Activated naive CD8-positive, alpha-beta T cell treated with anti-CD3 and anti-CD28 coated beads for 36 hours (primary cell): Measurements from ENCODE around the gene SPTLC3. TPM values are rescaled to one million over a fixed set of nuclear protein-coding genes. Genes with fewer than 3 reads are reported as not detected.
"Not testable (repeated sequence)": the region's sequence is repeated elsewhere in the genome, so short reads cannot be mapped to it uniquely, and the experiment has no call there.

ENCODE experiments used
- DNase-seq: peaks from one replicate; pipeline ENCODE4 v3.0.0; 2021
- H3K27ac Mint-ChIP-seq: one replicate; pipeline ENCODE4 v1.8.0; 2022; ENCODE audit warnings: mild to moderate bottlenecking, moderate library complexity, mixed read lengths
- H3K27me3 Mint-ChIP-seq: one replicate; pipeline ENCODE4 v1.8.0; 2022; ENCODE audit warnings: mild to moderate bottlenecking, mixed read lengths
- H3K36me3 Mint-ChIP-seq: one replicate; pipeline ENCODE4 v1.8.0; 2021; ENCODE audit warnings: mild to moderate bottlenecking, mixed read lengths
- H3K4me1 Mint-ChIP-seq: one replicate; pipeline ENCODE4 v1.8.0; 2021; ENCODE audit warnings: mixed read lengths
- H3K4me3 Mint-ChIP-seq: one replicate; pipeline ENCODE4 v1.8.0; 2022; ENCODE audit warnings: mild to moderate bottlenecking, moderate library complexity, mixed read lengths
- H3K9me3 Mint-ChIP-seq: one replicate; pipeline ENCODE4 v1.8.0; 2022; ENCODE audit warnings: mixed read lengths
- total RNA-seq, 2 experiments: library from RNA; stranded (reverse); gene quantifications; one replicate each; pipeline ENCODE4 v1.2.3, GENCODE V29; 2021

SPTLC3 gene
- total RNA-seq, 2 experiments from 2014 or later = 0.76 to 1.7 TPM

DNA sequence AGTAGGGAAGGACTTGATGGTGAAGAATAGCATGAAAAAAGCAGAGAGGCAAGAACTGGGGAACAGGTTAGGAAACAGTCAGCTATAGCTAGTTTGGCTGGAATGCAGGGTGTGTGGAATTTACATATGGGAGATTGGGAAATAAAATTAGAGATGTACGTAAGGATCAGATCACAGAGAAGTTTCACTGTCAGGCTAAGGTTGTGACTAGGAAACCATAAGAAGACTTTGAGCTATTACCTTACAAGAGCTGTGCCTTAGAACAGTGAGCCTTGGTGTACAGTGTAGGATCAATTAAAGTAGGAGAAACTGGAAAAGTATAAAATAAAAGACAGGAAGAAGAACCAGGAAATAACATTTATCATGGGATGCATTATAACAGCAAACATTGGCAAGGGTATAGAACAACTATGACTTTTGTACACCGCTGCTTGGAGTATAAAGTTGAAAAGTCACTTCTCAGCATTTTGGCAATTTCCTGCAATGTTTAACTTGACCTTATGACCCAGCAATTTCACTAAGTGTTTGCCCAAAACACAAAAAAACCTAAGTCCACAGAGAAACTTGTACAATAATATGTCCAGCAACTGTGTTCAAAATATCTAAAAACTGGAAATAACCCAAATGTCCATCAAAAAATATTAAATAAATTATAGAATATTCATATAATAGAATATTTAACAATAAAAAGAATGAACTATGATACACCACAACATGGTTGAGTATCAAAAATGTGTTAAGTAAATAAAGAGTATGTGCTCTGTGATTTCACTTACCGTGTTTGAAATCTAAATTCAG, 31.2 kb upstream of the SPTLC3 start:
- H3K4me3 Mint-ChIP-seq = no peak overlapping the region
- H3K27ac Mint-ChIP-seq = no peak overlapping the region
- H3K9me3 Mint-ChIP-seq = no peaks in the 10 kb centered on the region
- H3K27me3 Mint-ChIP-seq = peaks cover 15% of the 10 kb centered on the region
- no peaks in the 10 kb centered on the region for H3K36me3 Mint-ChIP-seq
- H3K4me1 Mint-ChIP-seq = no peaks in the 10 kb centered on the region
- DNase-seq = no peak

- no peaks in the 10 kb centered on the region for H3K4me1 Mint-ChIP-seq
- no peak overlapping the region for H3K4me3 Mint-ChIP-seq
- no peaks in the 10 kb centered on the region for H3K36me3 Mint-ChIP-seq
- DNase-seq = no peak
- H3K27me3 Mint-ChIP-seq = peaks cover 15% of the 10 kb centered on the region
- no peaks in the 10 kb centered on the region for H3K9me3 Mint-ChIP-seq
- no peak overlapping the region for H3K27ac Mint-ChIP-seq
These were observed 30.7 kb upstream of the SPTLC3 start for GRCh38 chr20:12978126-12978394.

- H3K27me3 Mint-ChIP-seq = peaks cover 15% of the 10 kb centered on the region
- H3K4me1 Mint-ChIP-seq = no peaks in the 10 kb centered on the region
- DNase-seq = no peak
These were observed 29.9 kb upstream of the SPTLC3 start for GRCh38 chr20:12978613-12979495.

DNA sequence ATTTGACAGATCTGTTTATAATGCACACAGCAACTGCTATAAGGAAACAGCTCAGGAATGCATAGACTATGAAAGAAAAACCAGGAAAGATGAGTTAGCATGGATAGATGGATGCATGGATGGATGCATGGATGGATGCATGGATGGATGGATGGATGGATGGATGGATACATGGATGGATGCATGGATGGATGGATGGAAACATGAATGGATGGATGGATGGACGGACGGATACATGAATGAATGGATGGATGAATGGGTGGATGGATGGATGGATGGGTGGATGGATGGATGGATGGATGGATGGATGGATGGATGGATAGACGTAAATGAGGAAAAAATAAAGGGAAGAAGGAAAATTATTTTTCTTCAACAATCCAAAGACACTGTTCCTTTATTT, 29.1 kb upstream of the SPTLC3 start:
- not testable (repeated sequence) for H3K9me3 Mint-ChIP-seq, H3K4me1 Mint-ChIP-seq

More at GRCh38 chr20:12978613-12979495, 29.9 kb upstream of the SPTLC3 start:
- Mint-ChIP-seq H3K36me3 (no peaks in the 10 kb centered on the region), H3K27ac (no peak overlapping the region), H3K4me3 (no peak overlapping the region), H3K9me3 (no peaks in the 10 kb centered on the region)

GRCh38 chr20:12982098-12982497, 26.7 kb upstream of the SPTLC3 start:
- H3K9me3 Mint-ChIP-seq = no peaks in the 10 kb centered on the region
- no peak for DNase-seq
- H3K36me3 Mint-ChIP-seq = no peaks in the 10 kb centered on the region
- H3K27me3 Mint-ChIP-seq = peaks cover 12% of the 10 kb centered on the region
- H3K4me3 Mint-ChIP-seq = no peak overlapping the region
- H3K27ac Mint-ChIP-seq = no peak overlapping the region
- H3K4me1 Mint-ChIP-seq = peaks cover 2% of the 10 kb centered on the region

More for the DNA sequence above, 29.1 kb upstream of the SPTLC3 start:
- H3K4me3 Mint-ChIP-seq, DNase-seq, H3K36me3 Mint-ChIP-seq, H3K27ac Mint-ChIP-seq: not testable (repeated sequence)
- H3K27me3 Mint-ChIP-seq = peaks cover 15% of the 10 kb centered on the region

DNA sequence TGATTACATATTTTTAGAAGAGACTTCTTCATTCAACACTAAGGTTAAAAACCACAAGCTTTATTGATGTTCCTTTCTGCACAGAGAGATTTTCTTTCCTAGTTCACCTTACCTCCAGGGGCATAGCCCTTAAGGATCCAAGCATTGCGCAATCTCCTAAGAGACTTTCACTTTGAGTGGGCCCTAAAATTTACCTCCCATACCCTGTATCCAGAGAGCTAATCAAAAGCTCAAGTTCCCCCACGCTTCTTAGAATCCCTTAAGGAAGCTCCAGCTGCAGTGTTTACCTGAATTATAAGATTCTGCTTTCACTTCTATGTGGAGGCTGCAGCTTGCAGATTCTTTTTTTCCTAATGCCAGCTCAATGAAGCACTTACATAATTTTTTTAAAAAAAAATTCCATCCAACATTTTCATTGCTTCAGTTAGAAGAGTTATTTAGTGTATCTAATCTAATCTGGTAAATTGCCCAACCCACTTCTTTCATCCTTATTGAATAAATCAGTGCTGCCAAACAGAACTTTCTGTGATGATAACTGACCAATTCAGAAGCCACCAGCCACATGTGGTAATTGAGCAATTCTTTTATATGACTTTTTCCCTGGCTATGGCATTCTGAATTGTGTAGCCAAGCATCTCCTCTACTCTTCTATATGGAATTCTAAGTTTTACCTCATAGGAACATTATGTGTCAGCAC, 24.6 kb upstream of the SPTLC3 start:
- no peak for DNase-seq
- Mint-ChIP-seq H3K9me3 (no peaks in the 10 kb centered on the region), H3K4me3 (no peak overlapping the region), H3K27me3 (peaks cover 7% of the 10 kb centered on the region), H3K27ac (no peak overlapping the region), H3K36me3 (no peaks in the 10 kb centered on the region), H3K4me1 (peaks cover 2% of the 10 kb centered on the region)

GRCh38 chr20:12984863-12985262, 23.9 kb upstream of the SPTLC3 start:
- Mint-ChIP-seq H3K27me3 (peaks cover 7% of the 10 kb centered on the region), H3K4me1 (peaks cover 2% of the 10 kb centered on the region), H3K36me3 (no peaks in the 10 kb centered on the region), H3K4me3 (no peak overlapping the region), H3K9me3 (no peaks in the 10 kb centered on the region), H3K27ac (no peak overlapping the region)
- no peak for DNase-seq

- H3K27ac Mint-ChIP-seq = no peak overlapping the region
- no peak overlapping the region for H3K4me3 Mint-ChIP-seq
These were observed 21.5 kb upstream of the SPTLC3 start for GRCh38 chr20:12987261-12987660.

DNA sequence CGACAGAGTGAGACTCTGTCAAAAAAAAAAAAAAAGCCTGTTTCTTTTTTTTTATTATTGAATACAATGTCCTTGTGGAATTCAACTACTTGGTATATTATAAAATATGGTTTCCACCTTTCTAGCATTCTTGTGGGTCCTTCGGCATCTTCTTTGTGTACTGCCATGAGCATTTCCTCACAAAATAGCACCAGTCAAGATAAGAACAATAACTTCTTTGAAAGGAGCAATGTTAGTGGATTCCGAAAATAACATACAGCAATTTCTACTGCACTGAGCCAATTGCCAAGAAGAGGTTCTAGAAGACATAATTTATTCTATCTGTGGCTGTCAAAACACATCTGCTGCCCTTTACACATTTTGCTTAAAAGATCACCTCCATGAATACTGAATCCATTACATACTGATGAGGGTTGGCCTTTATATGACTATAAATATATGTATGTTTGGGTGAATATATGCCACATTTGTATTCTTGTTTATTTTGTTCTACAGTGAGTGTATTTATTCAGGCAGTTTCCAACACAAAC, 19.1 kb upstream of the SPTLC3 start:
- Mint-ChIP-seq H3K36me3 (no peaks in the 10 kb centered on the region), H3K9me3 (peaks cover under 1% of the 10 kb centered on the region), H3K27ac (no peak overlapping the region), H3K27me3 (no peaks in the 10 kb centered on the region), H3K4me3 (no peak overlapping the region), H3K4me1 (no peaks in the 10 kb centered on the region)
- no peak for DNase-seq

More at GRCh38 chr20:12987261-12987660, 21.5 kb upstream of the SPTLC3 start:
- H3K36me3 Mint-ChIP-seq = no peaks in the 10 kb centered on the region
- peaks cover 2% of the 10 kb centered on the region for H3K4me1 Mint-ChIP-seq
- H3K27me3 Mint-ChIP-seq = no peaks in the 10 kb centered on the region
- H3K9me3 Mint-ChIP-seq = no peaks in the 10 kb centered on the region
- no peak for DNase-seq

DNA sequence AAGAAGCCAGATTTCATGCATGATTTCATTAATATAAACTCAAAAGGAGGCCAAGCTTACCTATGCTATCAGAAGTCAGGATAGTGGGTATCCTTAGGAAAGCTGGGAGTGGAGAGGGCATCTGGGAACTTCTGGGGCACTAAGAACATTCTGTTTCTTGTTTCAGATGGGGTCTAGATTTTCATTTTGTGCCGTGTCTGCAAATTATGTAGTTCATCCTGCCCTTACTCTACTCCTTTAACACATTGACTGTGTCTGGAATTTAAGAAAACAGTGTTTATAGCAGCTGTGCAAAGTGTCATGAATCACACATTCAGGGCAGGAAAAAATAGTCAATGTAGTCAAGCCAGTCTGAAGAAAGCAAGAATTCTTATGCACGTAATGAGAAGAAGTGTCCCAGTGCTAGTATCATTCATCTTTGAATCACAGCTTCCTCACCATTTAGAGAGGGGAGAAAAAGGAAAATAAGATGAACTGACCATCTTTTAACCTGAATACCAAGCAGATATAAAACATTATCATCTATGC, 11.6 kb upstream of the SPTLC3 start:
- peaks cover 3% of the 10 kb centered on the region for H3K9me3 Mint-ChIP-seq
- no peak for DNase-seq
- H3K4me3 Mint-ChIP-seq = no peak overlapping the region
- no peaks in the 10 kb centered on the region for H3K36me3 Mint-ChIP-seq
- H3K27me3 Mint-ChIP-seq = peaks cover 4% of the 10 kb centered on the region
- H3K27ac Mint-ChIP-seq = no peak overlapping the region
- no peaks in the 10 kb centered on the region for H3K4me1 Mint-ChIP-seq

- Mint-ChIP-seq H3K27me3 (peaks cover 4% of the 10 kb centered on the region), H3K4me1 (no peaks in the 10 kb centered on the region), H3K4me3 (no peak overlapping the region), H3K36me3 (no peaks in the 10 kb centered on the region), H3K9me3 (peaks cover 3% of the 10 kb centered on the region), H3K27ac (no peak overlapping the region)
- no peak for DNase-seq
These were observed 10.7 kb upstream of the SPTLC3 start for GRCh38 chr20:12998046-12998445.

GRCh38 chr20:12999201-12999600, 9.6 kb upstream of the SPTLC3 start:
- H3K9me3 Mint-ChIP-seq = peaks cover 3% of the 10 kb centered on the region
- no peaks in the 10 kb centered on the region for H3K36me3 Mint-ChIP-seq
- H3K27ac Mint-ChIP-seq = no peak overlapping the region
- H3K4me3 Mint-ChIP-seq = no peak overlapping the region
- DNase-seq = no peak
- H3K4me1 Mint-ChIP-seq = no peaks in the 10 kb centered on the region
- H3K27me3 Mint-ChIP-seq = peaks cover 4% of the 10 kb centered on the region

DNA sequence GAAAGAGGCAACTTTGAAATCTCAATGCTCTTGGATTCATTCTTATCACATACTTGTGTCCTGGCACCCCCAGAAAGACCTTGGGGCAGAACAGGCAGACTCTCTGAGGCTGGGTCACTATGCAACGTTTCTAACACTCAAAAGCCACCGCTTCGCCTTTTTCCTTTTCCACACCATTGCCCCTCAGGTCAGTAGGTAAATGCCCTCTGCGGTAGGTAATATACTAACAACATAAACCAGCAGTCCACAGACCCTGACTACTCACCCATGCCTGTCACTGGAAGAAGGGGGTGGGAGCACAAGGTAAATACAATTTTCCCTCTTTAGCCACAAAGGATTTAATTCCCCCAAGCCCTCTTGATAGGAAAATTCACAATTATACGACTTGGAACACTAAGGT, 6.5 kb upstream of the SPTLC3 start:
- H3K36me3 Mint-ChIP-seq = no peaks in the 10 kb centered on the region
- no peaks in the 10 kb centered on the region for H3K4me1 Mint-ChIP-seq
- H3K9me3 Mint-ChIP-seq = no peaks in the 10 kb centered on the region
- no peak overlapping the region for H3K4me3 Mint-ChIP-seq
- H3K27me3 Mint-ChIP-seq = peaks cover 4% of the 10 kb centered on the region
- no peak for DNase-seq
- no peak overlapping the region for H3K27ac Mint-ChIP-seq

- H3K36me3 Mint-ChIP-seq = no peaks in the 10 kb centered on the region
- H3K9me3 Mint-ChIP-seq = no peaks in the 10 kb centered on the region
- DNase-seq = no peak
- no peak overlapping the region for H3K27ac Mint-ChIP-seq
- H3K4me1 Mint-ChIP-seq = peaks cover 30% of the 10 kb centered on the region
- H3K4me3 Mint-ChIP-seq = no peak overlapping the region
- no peaks in the 10 kb centered on the region for H3K27me3 Mint-ChIP-seq
These were observed 1.9 kb upstream of the SPTLC3 start for GRCh38 chr20:13006825-13007224.

DNA sequence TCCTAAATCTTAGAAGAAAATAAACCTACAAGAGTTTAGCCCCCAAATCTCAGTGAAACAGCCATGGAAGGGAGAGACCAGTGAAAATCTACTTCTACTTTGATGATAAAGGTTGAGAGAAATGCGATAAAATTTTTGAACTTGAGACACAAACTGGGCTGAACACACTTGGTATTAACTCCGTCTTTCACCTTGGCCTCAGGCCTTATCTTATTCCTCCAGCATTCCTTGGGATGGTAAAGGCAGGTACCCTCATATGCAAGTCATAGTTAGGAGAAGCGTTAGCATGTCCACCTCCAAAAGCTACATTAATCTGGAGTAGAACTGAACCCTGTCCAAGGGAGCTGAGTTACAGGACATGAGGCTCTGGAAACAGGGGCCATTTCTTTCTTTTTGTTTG, 1.2 kb upstream of the SPTLC3 start:
- DNase-seq = no peak
- Mint-ChIP-seq H3K9me3 (no peaks in the 10 kb centered on the region), H3K4me3 (no peak overlapping the region), H3K36me3 (no peaks in the 10 kb centered on the region), H3K4me1 (peaks cover 30% of the 10 kb centered on the region), H3K27me3 (no peaks in the 10 kb centered on the region), H3K27ac (no peak overlapping the region)
